Erythroblast (primary cell): ENCODE data around the gene ADAM11.

Source experiments
- GATA1 ChIP-seq: IDR thresholded peaks from 2 replicates; pipeline ENCODE4 v1.6.1; 2011; ENCODE audit warnings: low read depth, mild to moderate bottlenecking, control low read depth, low read length, moderate library complexity
- POLR2A ChIP-seq: IDR thresholded peaks from 2 replicates; pipeline ENCODE4 v1.6.1; 2011; ENCODE audit warnings: mild to moderate bottlenecking, low read length

GRCh38 chr17:44796731-44797130 lies 37.9 kb downstream of the ADAM11 start:
- TF ChIP-seq POLR2A, result no peak
- TF ChIP-seq GATA1, result no peak
